GM13977 (cell line): ENCODE data around the gene PSMA5.

Source experiments
- DNase-seq: peaks from one replicate; pipeline ENCODE4 v3.0.0; 2012; ENCODE audit warnings: low spot score
- in situ Hi-C: fragments of 300-500 bp; cut with MboI; formaldehyde crosslinking; loops from one replicate; pipeline ENCODE4 v1.12.0; 2022; ENCODE audit warnings: low sequenced_read_pairs, low pct_unique_long_range_greater_than_20kb, mixed read lengths, inconsistent platforms; ENCODE audit not compliant: unreplicated experiment
- TF ChIP-seq, protein P1 (sequence below): IDR thresholded peaks from 2 replicates; pipeline ENCODE4 v1.5.1; 2012; ENCODE audit warnings: mild to moderate bottlenecking, control low read depth; ENCODE audit not compliant: insufficient read depth; ENCODE audit errors: extremely low read depth, missing control alignments

The PSMA5 gene

DNA sequence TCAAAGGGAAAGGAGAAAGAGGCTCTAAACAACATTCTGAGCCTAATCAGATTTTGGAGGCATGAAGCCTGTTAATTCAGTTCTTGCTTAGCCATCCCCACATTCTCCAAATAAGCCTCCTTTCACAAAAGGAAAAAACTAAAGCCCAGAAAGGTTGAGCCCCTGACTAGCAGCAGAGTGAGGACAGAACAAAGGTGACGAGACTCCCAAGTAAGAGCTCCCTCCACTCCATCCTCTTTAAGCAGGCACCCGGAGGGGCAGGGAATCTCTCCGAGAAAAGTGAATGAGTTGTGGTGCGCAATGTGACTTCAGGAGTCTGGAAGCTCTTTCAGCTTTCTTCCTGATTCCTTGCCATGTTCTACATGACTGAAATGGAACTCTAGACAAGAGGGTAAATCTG, 76.1 kb downstream of the PSMA5 start:
- DNase-seq, result no peak
- in situ Hi-C loops, result no loop called here
- TF ChIP-seq, protein P1, sequence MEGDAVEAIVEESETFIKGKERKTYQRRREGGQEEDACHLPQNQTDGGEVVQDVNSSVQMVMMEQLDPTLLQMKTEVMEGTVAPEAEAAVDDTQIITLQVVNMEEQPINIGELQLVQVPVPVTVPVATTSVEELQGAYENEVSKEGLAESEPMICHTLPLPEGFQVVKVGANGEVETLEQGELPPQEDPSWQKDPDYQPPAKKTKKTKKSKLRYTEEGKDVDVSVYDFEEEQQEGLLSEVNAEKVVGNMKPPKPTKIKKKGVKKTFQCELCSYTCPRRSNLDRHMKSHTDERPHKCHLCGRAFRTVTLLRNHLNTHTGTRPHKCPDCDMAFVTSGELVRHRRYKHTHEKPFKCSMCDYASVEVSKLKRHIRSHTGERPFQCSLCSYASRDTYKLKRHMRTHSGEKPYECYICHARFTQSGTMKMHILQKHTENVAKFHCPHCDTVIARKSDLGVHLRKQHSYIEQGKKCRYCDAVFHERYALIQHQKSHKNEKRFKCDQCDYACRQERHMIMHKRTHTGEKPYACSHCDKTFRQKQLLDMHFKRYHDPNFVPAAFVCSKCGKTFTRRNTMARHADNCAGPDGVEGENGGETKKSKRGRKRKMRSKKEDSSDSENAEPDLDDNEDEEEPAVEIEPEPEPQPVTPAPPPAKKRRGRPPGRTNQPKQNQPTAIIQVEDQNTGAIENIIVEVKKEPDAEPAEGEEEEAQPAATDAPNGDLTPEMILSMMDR, result no peak
